ENCODE measurements around the gene SLC25A23. TPM values are rescaled to one million over a fixed set of nuclear protein-coding genes. Genes with fewer than 3 reads are reported as not detected.

The SLC25A23 gene
- total RNA-seq, 1 experiment from 2014 or later: 42.9 TPM

DNA sequence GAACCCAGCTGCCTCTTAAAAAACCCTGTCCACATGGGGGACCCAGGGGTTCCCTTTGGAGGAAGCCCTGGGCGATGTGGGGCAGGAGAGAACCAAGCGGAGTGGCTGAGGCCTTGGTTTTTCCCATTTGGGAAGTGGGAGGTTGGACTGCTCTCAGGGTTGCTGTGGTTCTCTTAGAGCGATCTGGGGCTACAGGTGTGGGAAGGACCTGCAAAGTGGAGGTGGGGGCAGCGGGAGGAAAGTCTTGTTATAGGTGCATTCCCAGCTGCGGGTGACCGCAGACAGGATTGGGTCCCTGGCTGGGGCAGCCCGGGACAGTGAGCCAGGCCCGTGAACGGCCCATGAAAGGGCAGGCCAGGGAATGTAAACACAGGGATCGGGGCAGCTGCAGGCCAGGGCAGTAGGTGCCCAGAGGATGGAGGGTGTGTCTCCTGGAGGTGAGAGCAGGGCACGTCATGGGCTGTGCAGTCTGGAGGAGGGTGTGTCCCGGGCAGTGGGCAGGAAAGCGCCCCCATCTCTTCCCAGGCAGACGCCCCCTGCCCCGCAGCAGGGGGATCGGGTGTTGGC lies 814 bp downstream of the SLC25A23 start:
- Histone ChIP-seq H2BK5ac (ENCODE audit: insufficient read length, low read length) (no peak overlapping the region), H4K91ac (ENCODE audit: insufficient read length, low read depth, low read length) (no peak overlapping the region), H3K18ac (ENCODE audit: insufficient read length, low read depth, low read length) (no peak overlapping the region), H3K27me3 (ENCODE audit: insufficient read depth, low read length) (no peaks in the 10 kb centered on the region), H2BK12ac (ENCODE audit: insufficient read length, low read depth, low read length) (no peak overlapping the region), H3T11ph (ENCODE audit: low read length) (no peak overlapping the region), H3K27ac (ENCODE audit: insufficient read length, low read depth, low read length) (no peak overlapping the region), H3K4me2 (ENCODE audit: insufficient read depth, insufficient read length, low read length) (peak overlapping the region; percentile 41), H4K5ac (ENCODE audit: insufficient read length, low read depth, low read length) (no peak overlapping the region), H3K4ac (ENCODE audit: low read depth, low read length) (no peak overlapping the region), H3K4me1 (ENCODE audit: insufficient read depth, low read length) (no peaks in the 10 kb centered on the region; the same call in 1 of the 2 replicates), H3K23ac (ENCODE audit: insufficient read length, low read depth, low read length) (no peak overlapping the region), H3K14ac (ENCODE audit: insufficient read depth, low read length) (no peak overlapping the region; the same call in 1 of the 2 replicates), H4K8ac (replicated peaks; ENCODE audit: insufficient read length, low read depth, low read length) (no peak overlapping the region), H2BK15ac (ENCODE audit: low read depth, low read length) (no peak overlapping the region), H3K56ac (ENCODE audit: insufficient read length, low read depth, low read length) (no peak overlapping the region), H3K79me1 (ENCODE audit: insufficient read depth, low read depth, low read length, poor library complexity, severe bottlenecking) (no peaks in the 10 kb centered on the region), H2BK20ac (ENCODE audit: low read depth, low read length, poor library complexity, severe bottlenecking) (no peak overlapping the region), H4K20me1 (ENCODE audit: control insufficient read depth, insufficient read depth, insufficient read length) (no peaks in the 10 kb centered on the region), H2AK5ac (ENCODE audit: insufficient read length, low read length) (no peak overlapping the region), H2BK120ac (ENCODE audit: low read depth, low read length, poor library complexity, severe bottlenecking) (no peak overlapping the region), H3K23me2 (ENCODE audit: insufficient read length, low read depth, low read length, poor library complexity, severe bottlenecking) (peaks cover 4% of the 10 kb centered on the region), H3K9me3 (ENCODE audit: control insufficient read depth, low read depth, low read length) (peaks cover 8% of the 10 kb centered on the region), H2AFZ (ENCODE audit: low read length) (no peak overlapping the region), H3K9ac (ENCODE audit: extremely low read depth, insufficient read length, low read length) (no peak overlapping the region), H3K79me2 (ENCODE audit: insufficient read depth, low read length) (no peaks in the 10 kb centered on the region)
- peaks cover 19 to 27% (median 23%) of the 10 kb centered on the region in 3 experiments for H3K36me3 Mint-ChIP-seq (ENCODE audit: insufficient read depth in 1 of 3, low read depth in 3 of 3)
- TF ChIP-seq, protein P1, sequence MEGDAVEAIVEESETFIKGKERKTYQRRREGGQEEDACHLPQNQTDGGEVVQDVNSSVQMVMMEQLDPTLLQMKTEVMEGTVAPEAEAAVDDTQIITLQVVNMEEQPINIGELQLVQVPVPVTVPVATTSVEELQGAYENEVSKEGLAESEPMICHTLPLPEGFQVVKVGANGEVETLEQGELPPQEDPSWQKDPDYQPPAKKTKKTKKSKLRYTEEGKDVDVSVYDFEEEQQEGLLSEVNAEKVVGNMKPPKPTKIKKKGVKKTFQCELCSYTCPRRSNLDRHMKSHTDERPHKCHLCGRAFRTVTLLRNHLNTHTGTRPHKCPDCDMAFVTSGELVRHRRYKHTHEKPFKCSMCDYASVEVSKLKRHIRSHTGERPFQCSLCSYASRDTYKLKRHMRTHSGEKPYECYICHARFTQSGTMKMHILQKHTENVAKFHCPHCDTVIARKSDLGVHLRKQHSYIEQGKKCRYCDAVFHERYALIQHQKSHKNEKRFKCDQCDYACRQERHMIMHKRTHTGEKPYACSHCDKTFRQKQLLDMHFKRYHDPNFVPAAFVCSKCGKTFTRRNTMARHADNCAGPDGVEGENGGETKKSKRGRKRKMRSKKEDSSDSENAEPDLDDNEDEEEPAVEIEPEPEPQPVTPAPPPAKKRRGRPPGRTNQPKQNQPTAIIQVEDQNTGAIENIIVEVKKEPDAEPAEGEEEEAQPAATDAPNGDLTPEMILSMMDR (conservative IDR thresholded peaks at IDR 0.05): no peak
- H3K27me3 Mint-ChIP-seq (ENCODE audit: low read depth): peaks cover 11% of the 10 kb centered on the region
- DNase-seq: no peak
- no peak overlapping the region; a peak in 1 of 7 replicates for H3K27ac Mint-ChIP-seq
- H3K4me1 Mint-ChIP-seq: peaks cover 10 to 15% of the 10 kb centered on the region in 2 experiments
- no CpG with 5 or more reads among the region's 16 CpGs for WGBS (ENCODE audit: extremely low coverage, insufficient read length, low lambda C conversion rate)
- peak overlapping the region; percentile 82 to 89 for H3K4me3 Mint-ChIP-seq
- H3K9me3 Mint-ChIP-seq: peaks cover 4% of the 10 kb centered on the region in 2 experiments; a peak in 3 of 5 replicates

Data from H9 (cell line).